GM18951 (cell line): ENCODE measurements around the gene STUM.

Experiments
- POLR2A ChIP-seq: IDR thresholded peaks from 4 replicates; pipeline ENCODE4 v1.6.1; 2011; ENCODE audit warnings: mild to moderate bottlenecking; ENCODE audit not compliant: insufficient read length, insufficient read depth; ENCODE audit errors: extremely low read depth
- in situ Hi-C: fragments of 300-500 bp; cut with MboI; formaldehyde crosslinking; loops from one replicate; pipeline ENCODE4 v1.12.0; 2022; ENCODE audit warnings: low sequenced_read_pairs, mixed read lengths, inconsistent platforms; ENCODE audit not compliant: unreplicated experiment

Gene STUM

DNA sequence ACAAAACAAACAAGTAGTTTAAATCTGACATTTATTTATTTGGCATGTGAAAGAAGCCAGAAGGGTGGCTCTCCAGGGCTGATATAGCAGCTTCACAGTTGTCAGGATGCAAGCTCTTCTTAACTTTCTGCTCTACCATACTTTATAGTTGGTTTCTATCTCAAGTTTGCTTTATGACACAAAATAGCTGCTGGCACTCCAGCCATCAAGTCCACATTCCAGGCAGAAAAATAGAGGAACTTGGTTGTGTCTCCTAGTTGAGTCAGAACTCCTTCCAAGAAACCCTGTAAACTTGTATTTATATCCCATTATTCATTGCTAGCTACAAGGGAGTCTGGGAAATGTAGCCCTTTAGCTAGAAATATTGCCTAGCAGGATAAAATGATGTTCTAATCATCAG lies 24.0 kb upstream of the STUM start:
- in situ Hi-C loops: no loop called here
- no peak for TF ChIP-seq POLR2A

DNA sequence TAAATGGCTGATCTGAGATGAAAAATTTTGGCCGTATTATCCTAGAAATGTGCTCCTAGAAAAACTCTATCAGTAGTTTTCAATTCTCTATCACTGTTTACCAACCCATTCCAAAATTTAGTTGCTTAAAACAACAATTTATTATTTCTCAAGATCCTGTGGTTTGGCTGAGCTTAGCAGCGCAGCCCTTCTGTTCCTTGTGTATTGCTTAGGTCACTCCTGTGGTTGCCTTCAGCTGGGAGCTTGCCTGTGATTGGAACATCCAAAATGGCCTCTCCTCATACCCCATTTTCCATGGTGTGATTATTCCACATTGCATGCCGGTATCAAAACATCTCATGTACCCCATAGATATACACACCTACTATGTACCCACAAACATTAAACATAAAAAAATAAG lies 22.8 kb upstream of the STUM start:
- in situ Hi-C loops: no loop called here
- TF ChIP-seq POLR2A: no peak

DNA sequence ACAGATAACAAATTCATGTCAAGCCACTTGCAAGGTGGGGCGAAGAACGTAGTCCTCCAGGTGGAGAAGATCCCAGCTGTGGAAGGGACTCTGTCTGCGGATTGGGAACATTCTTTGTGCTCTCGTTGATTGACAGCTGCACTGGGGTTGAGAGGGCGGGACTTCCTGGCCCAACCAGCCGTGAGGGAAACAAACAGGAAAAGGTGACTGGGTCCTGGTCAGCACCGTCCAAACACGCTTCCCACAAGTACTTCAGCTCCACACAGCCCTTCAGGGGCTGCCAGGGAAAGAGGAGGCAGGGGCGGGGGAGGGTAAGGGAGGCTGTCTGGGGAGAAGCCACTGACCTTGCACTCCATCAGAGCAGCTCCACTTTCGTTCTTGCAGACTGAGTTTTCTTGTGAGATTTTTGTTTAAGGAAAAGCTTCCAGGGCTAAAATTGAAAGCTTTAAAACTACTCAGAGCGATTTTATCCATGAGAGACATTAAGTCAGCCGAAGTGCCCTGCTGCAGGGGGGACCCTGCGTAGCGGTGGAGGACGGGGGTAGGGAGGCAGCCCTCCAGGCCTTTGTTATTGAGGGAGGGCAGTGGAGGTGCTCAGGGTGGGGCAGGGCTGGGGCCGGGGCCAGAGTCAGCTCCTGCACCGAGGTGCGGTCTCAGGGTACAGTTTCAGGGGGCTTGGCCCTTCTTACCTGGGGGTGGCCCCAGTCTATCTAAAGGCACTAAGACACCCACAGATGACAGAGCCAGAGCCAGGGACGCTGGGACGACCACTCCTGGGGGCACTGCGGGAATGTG lies 21.6 kb upstream of the STUM start:
- no peak for TF ChIP-seq POLR2A
- in situ Hi-C loops: no loop called here

DNA sequence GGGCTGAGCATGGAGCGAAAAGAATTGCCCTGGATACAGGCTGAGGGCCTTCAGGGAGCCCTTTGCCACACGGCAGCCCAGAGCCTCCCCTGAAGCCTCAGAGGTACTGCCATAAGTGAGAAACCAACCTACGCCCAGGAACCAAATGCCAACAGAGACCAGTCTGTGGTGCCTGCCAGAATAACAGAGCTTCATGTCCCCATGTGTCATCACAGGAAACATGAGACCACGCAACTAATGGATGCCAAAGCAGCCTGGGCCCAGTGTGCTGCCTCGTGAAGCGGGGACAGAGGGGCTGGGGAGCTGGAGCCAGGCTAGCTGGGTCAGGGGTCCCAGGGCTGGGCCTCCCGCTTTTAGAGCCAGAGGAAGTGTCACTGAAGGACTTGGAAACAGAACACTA lies 18.7 kb upstream of the STUM start:
- in situ Hi-C loops: no loop called here
- no peak for TF ChIP-seq POLR2A

DNA sequence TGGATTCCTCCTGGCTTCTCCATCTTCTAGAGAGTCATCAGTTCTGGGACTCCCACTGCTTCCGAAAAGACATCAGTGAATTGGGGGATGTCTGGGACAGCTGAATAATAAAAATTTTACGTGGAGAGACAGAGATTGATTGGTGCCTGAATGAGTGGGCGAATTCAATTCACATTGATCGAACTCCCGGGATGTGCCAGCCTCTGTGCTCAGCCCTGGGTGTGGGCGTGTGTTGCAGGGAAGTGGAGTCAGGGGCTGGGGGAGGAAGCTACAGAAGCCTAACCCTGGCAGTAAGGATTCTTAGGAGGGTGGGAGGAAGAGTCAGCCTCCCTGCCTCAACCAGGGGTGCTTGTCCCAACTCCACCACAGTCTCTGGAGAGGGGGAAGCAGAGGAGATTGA lies 18.0 kb upstream of the STUM start:
- in situ Hi-C loops: no loop called here
- no peak for TF ChIP-seq POLR2A

DNA sequence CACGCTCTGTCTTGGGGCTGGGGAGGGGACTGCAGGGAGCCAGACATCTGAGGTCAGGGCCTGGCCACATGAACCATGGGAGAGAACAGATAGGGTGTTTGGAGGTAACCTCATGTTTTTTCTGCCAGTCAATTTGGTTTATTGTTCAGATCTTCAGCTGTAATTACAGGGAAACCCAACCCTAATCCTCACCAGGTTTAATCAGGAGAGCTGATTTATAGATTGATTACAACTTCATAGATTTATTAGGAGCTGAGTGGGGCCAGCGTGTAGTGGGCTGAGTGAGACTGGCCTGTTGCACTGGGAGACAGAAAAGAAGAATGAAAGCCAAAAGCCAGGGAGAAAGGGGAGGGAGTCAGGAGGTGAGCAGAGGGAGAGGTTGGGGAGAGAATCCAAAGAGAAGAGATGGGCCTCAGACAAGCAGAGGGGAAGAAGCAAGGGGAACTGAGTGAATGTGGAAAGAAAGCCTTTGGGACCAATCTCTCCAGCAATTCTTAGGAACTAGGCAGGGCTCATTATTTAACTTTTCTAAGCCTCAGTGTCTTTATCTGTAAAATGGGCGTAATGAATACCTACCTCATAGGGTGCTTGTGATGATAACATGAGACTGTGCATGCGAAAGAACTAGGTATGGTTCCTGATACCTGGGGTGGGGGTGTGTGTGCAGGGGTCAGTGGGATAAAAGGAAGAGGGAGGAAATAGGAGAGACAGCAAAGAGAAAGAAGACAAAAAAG lies 17.0 kb upstream of the STUM start:
- in situ Hi-C loops: no loop called here
- TF ChIP-seq POLR2A: no peak

DNA sequence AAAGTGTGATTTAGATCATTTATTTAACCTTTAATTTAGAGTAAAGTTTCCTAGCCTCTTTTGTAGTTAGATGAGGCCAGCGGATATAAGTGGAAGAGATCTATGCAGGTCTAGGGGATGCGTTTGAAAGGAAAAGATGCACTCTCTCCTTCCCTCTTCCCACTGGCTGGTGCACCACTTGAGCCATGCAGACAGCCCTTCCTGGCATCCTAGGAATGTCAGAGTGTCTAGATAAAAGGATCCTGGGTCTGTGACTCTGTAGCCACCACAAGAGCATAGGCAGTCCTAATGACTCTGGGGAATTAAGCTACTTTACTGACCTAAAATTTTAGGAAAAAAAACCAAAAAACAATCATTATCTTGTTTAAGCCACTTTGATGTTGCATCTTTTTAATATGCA lies 16.0 kb upstream of the STUM start:
- no peak for TF ChIP-seq POLR2A
- in situ Hi-C loops: no loop called here

DNA sequence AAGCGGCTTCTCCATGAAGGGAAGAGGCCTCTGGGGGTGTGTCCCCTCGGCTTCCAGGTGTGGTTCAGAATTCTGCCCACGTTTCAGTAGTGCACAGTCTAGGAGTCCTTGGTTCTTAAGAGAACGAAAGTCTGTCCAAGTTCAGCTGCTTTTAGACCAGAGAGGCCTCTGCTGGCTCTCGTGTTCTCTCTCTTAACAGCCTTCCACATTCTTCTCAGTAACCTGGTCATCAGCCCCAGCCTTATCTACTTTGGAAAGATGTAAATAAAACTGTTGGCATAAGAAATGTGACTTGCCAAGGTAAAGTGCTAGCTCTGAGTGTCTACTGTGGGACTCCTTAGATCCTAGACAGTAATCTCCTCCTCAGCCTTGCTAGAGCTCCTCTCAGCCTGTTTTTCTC lies 15.3 kb upstream of the STUM start:
- no peak for TF ChIP-seq POLR2A
- in situ Hi-C loops: no loop called here

DNA sequence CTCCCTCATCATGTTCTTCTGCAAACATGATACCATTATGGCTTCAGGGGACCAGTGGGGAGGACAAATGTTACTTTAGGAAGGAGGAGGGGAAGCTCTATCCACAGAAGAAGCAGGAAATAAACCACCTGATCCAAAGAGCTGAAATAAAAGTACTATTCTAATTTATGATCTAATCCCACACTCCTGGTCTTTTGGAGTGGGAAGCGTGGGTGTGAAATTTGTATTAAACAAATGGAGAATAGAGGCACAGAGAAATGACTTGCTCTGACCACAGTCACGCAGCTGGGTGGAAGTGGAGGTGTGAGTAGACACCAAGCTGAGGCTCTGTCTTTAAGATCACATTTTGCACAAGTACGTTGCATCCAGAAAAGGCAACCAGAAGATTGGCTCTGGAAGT lies 14.5 kb upstream of the STUM start:
- no peak for TF ChIP-seq POLR2A

DNA sequence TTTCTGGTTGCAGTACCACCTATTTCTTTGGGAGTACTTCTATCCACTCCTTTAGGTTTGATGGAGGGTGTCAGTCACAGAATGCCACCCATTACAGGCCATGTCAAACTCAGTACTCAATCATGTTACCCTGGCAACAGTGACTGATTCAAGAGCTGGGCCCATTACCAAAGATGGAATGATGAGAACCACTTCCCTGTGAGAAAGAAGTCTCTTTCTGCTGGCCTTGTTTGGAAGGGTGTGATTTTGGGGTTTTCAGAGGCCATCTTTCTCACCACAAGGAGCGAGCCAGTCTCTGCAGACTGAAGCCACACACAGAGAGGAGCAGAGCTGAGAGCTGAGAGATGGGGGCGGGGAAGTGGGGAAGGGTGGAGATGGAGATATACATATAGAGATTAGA lies 13.9 kb upstream of the STUM start:
- in situ Hi-C loops: no loop called here
- TF ChIP-seq POLR2A: no peak

More for the DNA sequence above, 14.5 kb upstream of the STUM start:
- in situ Hi-C loops: no loop called here

DNA sequence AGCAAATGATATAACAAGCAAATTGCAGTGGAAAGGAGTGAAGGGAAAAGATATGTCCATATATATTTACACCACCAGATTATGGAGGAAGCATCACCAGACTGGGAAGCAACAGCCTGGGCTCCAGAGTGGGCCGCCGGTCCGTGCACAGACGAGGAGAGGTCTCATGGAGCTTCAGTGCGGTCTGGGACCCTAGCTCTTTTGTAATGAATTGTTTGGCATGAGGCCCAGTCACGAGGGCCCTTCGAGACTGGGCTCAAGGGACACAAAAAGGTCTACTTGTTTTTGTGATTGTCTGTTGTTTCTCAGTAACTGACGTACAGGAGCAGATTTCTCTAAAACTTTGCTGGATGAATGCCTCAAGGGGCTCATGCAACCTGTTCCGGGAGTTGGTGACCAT lies 12.9 kb upstream of the STUM start:
- TF ChIP-seq POLR2A: no peak
- in situ Hi-C loops: no loop called here

DNA sequence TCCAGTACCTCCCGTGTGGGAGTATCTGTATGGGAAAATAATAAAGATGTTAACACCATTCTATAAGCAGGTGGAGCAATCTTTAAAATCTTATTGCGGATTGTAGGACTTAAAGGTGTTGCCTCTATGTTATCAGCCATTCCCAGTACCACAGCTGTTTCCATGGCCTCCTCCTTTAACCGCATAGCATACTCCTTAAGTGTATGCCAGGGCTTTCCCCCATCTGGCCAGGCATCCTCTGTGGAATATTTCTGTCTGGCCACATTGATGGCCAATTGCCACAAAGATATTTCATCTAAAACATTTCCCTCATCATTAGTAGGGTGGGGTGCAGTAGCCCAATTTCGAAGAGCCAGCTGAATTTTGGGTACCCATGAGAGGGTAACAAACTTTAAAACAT lies 7.3 kb upstream of the STUM start:
- in situ Hi-C loops: no loop called here
- TF ChIP-seq POLR2A: no peak

DNA sequence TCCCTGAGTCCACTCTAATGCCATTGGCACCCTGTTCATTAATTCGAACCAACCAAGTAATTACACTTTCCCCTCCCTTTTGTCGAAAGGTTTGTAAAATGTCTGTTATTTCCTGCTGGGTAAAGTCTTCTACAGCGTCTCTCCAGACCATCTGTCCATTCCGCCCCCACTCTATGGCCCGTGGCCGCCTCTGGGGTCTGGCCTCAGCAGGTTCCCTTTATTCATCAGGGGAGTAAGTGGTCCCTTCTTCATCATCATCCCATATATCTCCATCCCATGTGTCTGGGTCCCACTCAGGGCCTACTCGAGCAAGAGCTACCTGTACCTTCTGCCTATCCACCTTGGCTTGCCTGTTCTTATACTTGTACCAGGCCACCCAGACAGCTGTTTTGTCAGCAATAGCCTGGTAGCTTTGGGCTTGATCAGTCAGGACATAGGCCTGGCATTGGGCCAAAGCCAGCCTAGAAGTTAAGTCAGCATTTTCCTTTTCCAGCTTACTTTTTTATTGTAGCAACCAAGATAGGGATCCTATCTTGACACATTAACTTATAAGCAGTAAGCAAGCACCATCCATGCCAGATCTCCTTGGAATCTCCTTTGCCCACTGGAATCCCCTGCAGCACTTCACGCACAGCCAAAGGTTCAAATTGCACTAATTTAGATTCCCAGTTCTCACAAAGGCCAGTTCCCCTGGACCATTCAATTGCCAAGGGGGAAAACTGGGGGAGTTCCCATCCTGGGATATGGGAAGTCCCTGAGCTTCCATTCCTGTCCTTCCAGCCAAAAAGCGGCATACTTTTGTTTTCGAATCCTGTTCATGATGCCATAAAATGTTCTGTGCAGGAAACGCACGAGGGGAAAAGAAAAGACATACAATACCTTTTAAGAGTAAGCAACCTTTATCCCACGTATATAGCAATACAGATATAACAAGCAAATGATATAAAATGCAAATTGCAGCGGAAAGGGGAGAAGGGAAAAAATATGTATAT lies 6.6 kb upstream of the STUM start:
- no peak for TF ChIP-seq POLR2A
- in situ Hi-C loops: no loop called here
